GM10266 (cell line): ENCODE measurements around the gene CDCA4.

ENCODE experiments used
- DNase-seq: peaks from one replicate; pipeline ENCODE4 v3.0.0; 2012; ENCODE audit errors: extremely low spot score
- CTCF ChIP-seq: IDR thresholded peaks from 2 replicates; pipeline ENCODE4 v1.5.1; 2012; ENCODE audit warnings: mild to moderate bottlenecking, low read depth; ENCODE audit not compliant: control insufficient read depth, insufficient read depth; ENCODE audit errors: missing control alignments

The CDCA4 gene

GRCh38 chr14:104964546-104964945 lies 56.3 kb downstream of the CDCA4 start:
- DNase-seq, result no peak
- no peak for TF ChIP-seq CTCF
